ENCODE data around the gene MALRD1. TPM values are rescaled to one million over a fixed set of nuclear protein-coding genes. Genes with fewer than 3 reads are reported as not detected.
A peak's percentile ranks its signal among the peaks of the same experiment; 100 is the strongest.

The MALRD1 gene
- polyA plus RNA-seq, 6 donors from 2014 or later: not detected

DNA sequence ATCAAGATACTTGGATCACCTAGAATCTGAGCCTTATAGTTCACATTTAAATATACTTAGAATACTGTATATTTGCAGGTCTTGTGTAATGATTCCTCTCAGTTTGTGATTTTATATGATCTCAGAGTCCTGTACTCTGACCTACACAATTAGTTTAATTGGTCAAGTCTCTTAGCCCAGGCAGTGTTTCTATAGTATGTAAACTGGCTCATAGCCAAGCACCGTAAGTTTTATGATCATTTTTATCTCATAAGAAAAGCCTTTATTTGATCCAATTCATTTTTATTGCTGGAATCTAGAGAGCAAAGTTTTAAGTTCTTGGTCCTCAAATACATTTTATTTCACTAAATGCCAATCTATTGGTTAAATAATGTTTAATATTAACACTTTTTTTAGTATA lies 242.2 kb downstream of the MALRD1 start:
- DNase-seq: no peak
- H3K36me3 Mint-ChIP-seq: no peaks in the 10 kb centered on the region

DNA sequence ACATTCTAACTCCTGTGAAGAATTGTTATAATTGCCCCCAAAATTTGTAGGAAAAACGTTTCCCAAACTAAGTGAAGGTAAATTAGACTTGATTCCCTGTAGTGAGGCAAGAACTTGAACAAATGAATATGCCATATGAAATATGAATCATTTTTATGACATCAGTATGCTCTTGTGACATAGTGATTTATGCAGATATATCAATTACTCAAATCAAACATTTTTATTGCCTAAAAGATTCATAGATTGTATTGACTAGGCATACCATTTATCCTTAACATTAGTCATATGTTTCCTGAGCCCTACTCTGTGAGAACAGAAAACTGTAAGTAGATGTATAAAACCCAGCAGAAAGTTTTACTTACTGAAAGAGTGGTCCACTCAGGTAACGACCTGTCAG lies 245.6 kb downstream of the MALRD1 start:
- ATAC-seq (ENCODE audit: low read depth in 2 of 2): no peak
- Mint-ChIP-seq H3K9me3 (peaks cover 0 to 4% (median 0%) of the 10 kb centered on the region in 7 donors), H3K4me3 (no peak overlapping the region), H3K27ac (no peak overlapping the region), H3K36me3 (no peaks in the 10 kb centered on the region), H3K27me3 (no peaks in the 10 kb centered on the region), H3K4me1 (no peaks in the 10 kb centered on the region)
- no peak for DNase-seq

More for the DNA sequence above, 242.2 kb downstream of the MALRD1 start:
- Mint-ChIP-seq H3K9me3 (peaks cover 0 to 5% (median 2%) of the 10 kb centered on the region in 7 donors), H3K4me1 (no peaks in the 10 kb centered on the region), H3K4me3 (no peak overlapping the region), H3K27ac (no peak overlapping the region), H3K27me3 (no peaks in the 10 kb centered on the region)
- ATAC-seq (ENCODE audit: low read depth in 2 of 2): no peak

DNA sequence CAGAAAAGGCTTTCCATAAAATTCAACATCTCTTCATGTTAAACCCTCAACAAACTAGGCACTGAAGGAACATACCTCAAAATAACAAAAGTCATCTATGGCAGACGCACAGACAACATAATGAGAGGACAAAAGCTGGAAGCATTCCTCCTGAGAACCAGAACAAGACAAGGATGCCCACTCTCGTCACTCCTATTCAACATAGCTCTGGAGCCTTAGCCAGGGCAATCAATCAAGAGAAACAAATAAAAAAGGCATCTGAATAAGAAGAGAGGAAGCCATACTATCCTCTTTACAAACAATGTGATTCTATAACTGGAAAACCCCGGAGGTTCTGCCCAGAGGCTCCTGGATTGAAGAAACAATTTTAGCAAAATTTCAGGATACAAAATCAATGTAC lies 251.0 kb downstream of the MALRD1 start:
- Mint-ChIP-seq H3K4me1 (no peaks in the 10 kb centered on the region), H3K36me3 (no peaks in the 10 kb centered on the region), H3K27ac (no peak overlapping the region), H3K4me3 (no peak overlapping the region), H3K27me3 (no peaks in the 10 kb centered on the region), H3K9me3 (peaks cover 0 to 4% (median 2%) of the 10 kb centered on the region in 7 donors)
- no peak for ATAC-seq (ENCODE audit: low read depth in 2 of 2)
- DNase-seq: no peak

DNA sequence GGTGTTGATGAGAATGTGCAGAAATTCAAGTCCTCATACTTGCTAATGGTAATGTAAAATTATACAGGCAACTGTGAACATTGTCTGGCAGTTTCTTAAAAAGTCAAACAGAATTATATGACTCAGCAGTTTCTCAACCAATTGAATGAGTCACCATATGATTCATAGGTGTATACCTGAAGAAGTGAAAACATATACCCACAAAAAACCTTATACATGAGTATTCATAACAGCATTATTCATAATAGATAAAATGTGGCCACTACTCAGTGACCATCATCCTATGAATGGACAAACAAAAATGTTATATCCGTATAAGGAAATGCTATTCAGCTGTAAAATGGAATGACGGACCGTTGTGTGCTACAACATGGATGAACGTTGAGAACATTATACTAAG lies 253.5 kb downstream of the MALRD1 start:
- Mint-ChIP-seq H3K36me3 (no peaks in the 10 kb centered on the region), H3K4me1 (no peaks in the 10 kb centered on the region), H3K4me3 (no peak overlapping the region), H3K9me3 (peaks cover 0 to 4% (median 2%) of the 10 kb centered on the region in 7 donors), H3K27me3 (no peaks in the 10 kb centered on the region), H3K27ac (no peak overlapping the region)
- ATAC-seq (ENCODE audit: low read depth in 2 of 2) (no peak), DNase-seq (no peak)

DNA sequence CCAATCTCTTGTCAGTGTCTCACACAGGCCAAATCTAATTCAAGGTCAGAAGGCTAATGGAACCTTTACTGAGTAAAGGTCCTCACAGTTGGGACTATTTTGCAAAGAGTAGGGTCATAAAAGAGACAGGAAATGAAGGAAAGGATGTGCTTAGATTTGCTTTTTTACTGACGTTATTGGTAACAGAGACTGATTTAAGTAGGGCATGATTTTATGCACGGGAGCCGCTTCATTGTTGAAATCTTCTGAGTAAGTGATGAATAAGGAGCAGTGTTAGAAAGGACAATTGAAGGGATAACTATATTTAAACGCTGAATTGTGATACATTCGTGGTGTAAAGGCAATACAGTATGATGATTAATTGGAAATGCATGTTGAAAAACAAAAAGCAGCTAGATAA lies 261.5 kb downstream of the MALRD1 start:
- DNase-seq (no peak), ATAC-seq (ENCODE audit: low read depth in 2 of 2) (no peak)
- Mint-ChIP-seq H3K4me1 (no peaks in the 10 kb centered on the region), H3K27ac (no peak overlapping the region), H3K9me3 (peaks cover 0 to 5% (median 0%) of the 10 kb centered on the region in 7 donors), H3K36me3 (no peaks in the 10 kb centered on the region), H3K27me3 (no peaks in the 10 kb centered on the region), H3K4me3 (no peak overlapping the region)

DNA sequence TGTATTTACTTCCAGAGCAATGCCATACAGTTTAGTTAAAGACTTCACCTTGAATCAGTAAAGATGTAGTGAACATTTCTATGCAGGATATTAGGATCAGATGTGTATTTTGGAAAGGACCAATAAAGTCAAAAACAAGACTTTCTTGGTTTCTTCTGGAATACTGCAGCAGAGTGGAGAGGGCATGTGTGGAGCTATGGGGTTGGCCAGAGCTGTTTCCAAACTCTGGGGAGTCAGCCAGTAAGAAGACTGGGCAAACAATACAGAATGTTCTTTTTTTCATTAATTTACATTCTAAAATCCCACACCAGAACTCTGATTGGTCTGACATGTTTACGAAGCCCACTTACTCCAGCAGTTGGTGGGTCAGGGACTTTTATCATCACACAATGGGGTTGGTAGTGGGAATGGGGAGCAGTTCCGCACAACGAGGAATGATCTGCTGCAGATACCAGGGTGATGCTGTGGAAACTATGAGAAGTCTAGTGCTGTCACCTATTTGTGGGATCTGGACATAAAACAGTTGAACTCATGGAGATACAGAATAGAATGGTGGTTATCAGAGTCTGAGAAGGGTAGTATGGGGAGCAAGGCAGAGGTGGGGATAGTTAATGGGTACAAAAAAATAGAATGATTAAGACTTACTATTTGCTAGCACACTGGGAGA lies 267.7 kb downstream of the MALRD1 start:
- Mint-ChIP-seq H3K4me1 (no peaks in the 10 kb centered on the region), H3K27ac (no peak overlapping the region), H3K9me3 (peaks cover 0 to 4% (median 0%) of the 10 kb centered on the region in 7 donors), H3K27me3 (no peaks in the 10 kb centered on the region), H3K36me3 (no peaks in the 10 kb centered on the region), H3K4me3 (no peak overlapping the region)
- ATAC-seq (ENCODE audit: low read depth in 2 of 2): no peak
- no peak for DNase-seq

DNA sequence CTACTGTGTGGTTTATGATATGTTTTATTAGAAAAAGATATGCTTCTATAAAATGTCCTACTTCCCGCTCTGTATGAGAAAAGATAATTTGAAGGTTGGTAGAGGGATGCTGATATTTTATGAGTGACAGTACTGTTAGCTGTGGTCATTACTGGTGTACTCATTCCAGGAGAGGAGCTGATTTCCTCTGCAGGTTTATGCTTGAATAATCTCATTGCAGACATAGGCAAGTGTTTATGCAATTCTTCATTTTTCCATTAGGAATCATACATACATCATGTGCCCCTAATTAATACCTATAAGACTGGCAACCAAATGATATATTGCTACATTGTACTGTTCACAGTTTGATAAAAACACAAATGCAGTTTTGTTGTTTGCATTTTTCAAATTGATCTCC lies 269.4 kb downstream of the MALRD1 start:
- H3K27me3 Mint-ChIP-seq: no peaks in the 10 kb centered on the region

DNA sequence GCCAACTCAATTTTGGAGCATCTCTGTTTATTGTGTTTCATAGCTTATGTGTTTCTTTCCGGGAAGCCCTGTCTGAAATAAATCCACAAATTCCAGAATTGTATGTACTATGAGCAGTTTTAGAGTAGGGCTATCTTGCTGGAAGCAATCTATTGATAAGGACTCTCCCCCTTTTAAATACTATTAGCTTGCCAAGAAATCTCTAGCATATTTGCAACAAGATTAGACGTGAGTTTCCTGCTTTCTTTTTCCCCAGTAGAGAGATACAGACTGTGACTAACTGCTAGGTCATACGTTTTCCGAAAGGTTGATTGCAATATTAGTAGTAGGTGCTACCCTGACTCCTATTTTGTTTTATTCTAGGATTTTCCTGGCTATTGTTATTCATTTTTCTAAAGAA lies 277.0 kb downstream of the MALRD1 start:
- Mint-ChIP-seq H3K36me3 (no peaks in the 10 kb centered on the region), H3K27ac (no peak overlapping the region), H3K4me3 (no peak overlapping the region), H3K27me3 (no peaks in the 10 kb centered on the region), H3K9me3 (peaks cover 0 to 4% (median 0%) of the 10 kb centered on the region in 7 donors), H3K4me1 (no peaks in the 10 kb centered on the region)
- DNase-seq (no peak), ATAC-seq (ENCODE audit: low read depth in 2 of 2) (no peak)

More for the DNA sequence above, 269.4 kb downstream of the MALRD1 start:
- H3K9me3 Mint-ChIP-seq: peaks cover 0 to 4% (median 0%) of the 10 kb centered on the region in 7 donors
- ATAC-seq (ENCODE audit: low read depth in 2 of 2): no peak
- H3K4me1 Mint-ChIP-seq: no peaks in the 10 kb centered on the region
- no peak overlapping the region for H3K4me3 Mint-ChIP-seq
- no peak for DNase-seq
- no peak overlapping the region for H3K27ac Mint-ChIP-seq
- no peaks in the 10 kb centered on the region for H3K36me3 Mint-ChIP-seq

DNA sequence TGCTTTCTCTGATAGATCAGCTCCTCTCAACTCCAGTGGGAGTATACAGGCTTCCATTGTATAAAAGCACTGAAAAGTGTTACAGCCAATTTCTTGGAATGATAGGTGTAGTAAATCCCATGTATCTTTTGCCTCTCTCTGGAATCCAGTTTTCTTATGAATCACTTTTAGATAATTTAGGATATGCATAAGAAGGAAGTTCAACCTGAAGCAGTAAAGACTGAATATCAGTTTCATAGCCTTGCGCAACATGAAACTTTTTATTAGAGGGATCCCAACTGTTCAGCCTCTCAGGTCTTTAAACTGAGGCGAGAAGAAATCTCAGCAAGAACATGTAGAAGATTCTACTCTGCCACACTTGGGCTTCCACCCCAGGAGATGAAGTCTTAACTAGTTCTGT lies 280.0 kb downstream of the MALRD1 start:
- no peak for DNase-seq
- Mint-ChIP-seq H3K4me1 (no peaks in the 10 kb centered on the region), H3K4me3 (no peak overlapping the region), H3K27me3 (no peaks in the 10 kb centered on the region), H3K27ac (no peak overlapping the region), H3K9me3 (peaks cover 0 to 7% (median 3%) of the 10 kb centered on the region in 7 donors), H3K36me3 (no peaks in the 10 kb centered on the region)
- no peak for ATAC-seq (ENCODE audit: low read depth in 2 of 2)

DNA sequence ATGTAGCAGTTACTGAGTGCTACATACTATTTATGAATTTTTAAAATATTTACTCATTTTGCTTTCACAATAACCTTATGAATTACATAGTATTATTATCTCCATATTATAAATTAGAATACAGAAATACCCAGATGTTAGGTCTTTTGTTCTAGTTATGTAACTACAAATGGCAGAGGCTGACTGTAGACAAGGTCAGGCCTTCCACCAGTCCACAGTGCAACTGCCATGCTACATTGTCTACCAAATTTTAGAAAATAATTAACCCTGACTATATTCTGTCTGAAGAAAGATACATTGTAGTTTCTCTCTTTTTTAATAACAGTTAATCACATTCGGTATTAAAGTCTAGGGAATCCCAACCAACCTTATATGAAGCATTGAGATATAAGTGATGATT lies 280.9 kb downstream of the MALRD1 start:
- ATAC-seq (ENCODE audit: low read depth in 2 of 2) (no peak), DNase-seq (no peak)
- peaks cover 0 to 8% (median 3%) of the 10 kb centered on the region in 7 donors for H3K9me3 Mint-ChIP-seq
- H3K4me3 Mint-ChIP-seq: no peak overlapping the region
- no peaks in the 10 kb centered on the region for H3K27me3 Mint-ChIP-seq
- H3K27ac Mint-ChIP-seq: no peak overlapping the region
- no peaks in the 10 kb centered on the region for H3K4me1 Mint-ChIP-seq
- H3K36me3 Mint-ChIP-seq: no peaks in the 10 kb centered on the region

DNA sequence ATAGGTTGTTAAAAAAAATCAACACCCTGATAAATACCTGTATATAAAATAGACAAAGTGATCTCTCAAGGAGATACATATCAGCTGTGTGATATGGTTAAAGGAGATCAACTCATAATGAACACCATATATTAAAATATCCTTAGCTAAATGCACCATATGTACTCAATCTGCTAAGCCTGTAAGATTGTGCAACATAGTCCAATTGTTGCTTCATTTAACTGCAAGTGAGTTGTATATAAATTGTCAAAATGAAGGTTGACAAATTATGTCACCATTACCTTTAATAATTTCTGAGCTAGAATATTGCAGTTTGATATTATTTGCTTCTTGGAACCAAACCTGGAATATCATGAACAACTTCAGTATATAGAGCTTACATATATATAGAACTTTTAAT lies 283.7 kb downstream of the MALRD1 start:
- DNase-seq (no peak), ATAC-seq (ENCODE audit: low read depth in 2 of 2) (no peak)
- Mint-ChIP-seq H3K27me3 (no peaks in the 10 kb centered on the region), H3K4me3 (no peak overlapping the region), H3K9me3 (peaks cover 0 to 8% (median 4%) of the 10 kb centered on the region in 7 donors), H3K36me3 (no peaks in the 10 kb centered on the region), H3K4me1 (no peaks in the 10 kb centered on the region), H3K27ac (no peak overlapping the region)

DNA sequence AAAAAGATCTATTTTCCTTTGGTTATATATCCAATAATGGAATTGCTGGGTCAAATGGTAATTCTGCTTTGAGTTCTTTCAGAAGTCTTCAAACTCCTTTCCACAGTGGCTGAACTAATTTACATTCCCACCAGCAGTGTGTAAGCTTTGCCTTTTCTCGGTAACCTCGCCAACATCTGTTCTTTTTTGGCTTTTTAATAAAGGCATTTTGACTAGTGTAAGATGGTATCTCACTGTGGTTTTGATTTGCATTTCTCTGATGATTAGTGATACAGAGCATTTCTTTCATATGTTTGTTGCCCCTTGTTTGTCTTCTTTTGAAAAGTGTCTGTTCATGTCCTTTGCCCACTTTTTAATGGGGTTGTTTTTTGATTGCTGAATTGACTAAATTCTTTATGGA lies 285.0 kb downstream of the MALRD1 start:
- no peaks in the 10 kb centered on the region for H3K4me1 Mint-ChIP-seq
- H3K27ac Mint-ChIP-seq: no peak overlapping the region
- ATAC-seq (ENCODE audit: low read depth in 2 of 2): no peak
- no peak overlapping the region for H3K4me3 Mint-ChIP-seq
- no peaks in the 10 kb centered on the region for H3K27me3 Mint-ChIP-seq
- no peak for DNase-seq
- H3K9me3 Mint-ChIP-seq: peaks cover 0 to 8% (median 4%) of the 10 kb centered on the region in 7 donors
- no peaks in the 10 kb centered on the region for H3K36me3 Mint-ChIP-seq

DNA sequence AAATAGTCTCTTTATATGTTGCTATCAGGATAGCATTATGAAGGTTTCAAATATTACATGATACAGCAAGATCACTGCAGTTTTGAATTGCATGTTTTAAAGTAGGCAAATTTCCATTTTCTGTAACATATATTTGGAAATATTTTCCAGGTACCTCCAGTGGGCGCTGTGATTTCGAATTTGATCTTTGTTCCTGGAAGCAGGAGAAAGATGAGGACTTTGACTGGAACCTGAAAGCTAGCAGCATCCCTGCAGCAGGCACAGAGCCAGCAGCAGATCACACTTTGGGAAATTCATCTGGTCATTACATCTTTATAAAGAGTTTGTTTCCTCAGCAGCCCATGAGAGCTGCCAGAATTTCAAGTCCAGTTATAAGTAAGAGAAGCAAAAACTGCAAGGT lies 299.0 kb downstream of the MALRD1 start:
- no peaks in the 10 kb centered on the region for H3K36me3 Mint-ChIP-seq
- H3K27ac Mint-ChIP-seq: no peak overlapping the region
- H3K9me3 Mint-ChIP-seq: peaks cover 0 to 4% (median 0%) of the 10 kb centered on the region in 7 donors
- H3K4me3 Mint-ChIP-seq: no peak overlapping the region
- no peak for ATAC-seq (ENCODE audit: low read depth in 2 of 2)
- H3K4me1 Mint-ChIP-seq: no peaks in the 10 kb centered on the region
- no peaks in the 10 kb centered on the region for H3K27me3 Mint-ChIP-seq
- no peak for DNase-seq

DNA sequence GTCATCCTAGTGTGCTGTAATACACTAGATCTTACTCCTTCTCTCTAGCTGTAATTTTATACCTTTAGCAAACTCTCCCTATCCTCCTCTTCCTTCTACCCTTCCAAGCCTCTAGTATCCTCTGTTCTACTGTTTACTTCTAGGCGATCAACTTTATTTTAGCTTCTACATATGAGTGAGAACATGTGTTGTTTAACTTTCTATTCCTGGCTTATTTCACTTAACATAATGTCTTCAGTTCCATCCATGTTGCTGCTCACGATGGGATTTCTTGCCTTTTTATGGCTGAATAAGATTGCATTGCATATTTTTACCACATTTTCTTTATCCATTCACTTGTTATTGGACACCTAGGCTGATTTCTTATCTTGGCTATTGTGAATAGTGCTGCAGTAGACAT lies 318.6 kb downstream of the MALRD1 start:
- no peaks in the 10 kb centered on the region for H3K36me3 Mint-ChIP-seq
- H3K9me3 Mint-ChIP-seq: peaks cover 0 to 2% (median 0%) of the 10 kb centered on the region in 7 donors

DNA sequence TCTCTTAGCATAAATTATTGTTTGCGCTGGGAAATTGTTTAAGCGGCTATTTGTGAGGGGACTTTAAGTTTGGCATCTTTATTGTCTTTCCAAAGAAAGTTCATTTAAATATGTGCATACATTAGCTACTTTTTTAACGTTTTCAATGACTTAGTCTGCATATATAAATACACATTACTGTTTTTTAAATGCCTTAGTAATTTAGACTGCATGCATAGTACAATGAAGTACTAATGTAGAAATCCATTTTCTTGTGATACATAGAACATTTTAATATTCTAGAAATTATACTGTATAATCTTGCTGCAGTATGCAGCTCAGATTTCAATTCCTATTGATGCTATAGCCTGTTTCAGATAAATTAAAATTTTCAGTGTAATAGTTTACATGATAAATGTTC lies 325.4 kb downstream of the MALRD1 start:
- peaks cover 0 to 2% (median 0%) of the 10 kb centered on the region in 7 donors for H3K9me3 Mint-ChIP-seq
- no peak overlapping the region for H3K27ac Mint-ChIP-seq
- no peaks in the 10 kb centered on the region for H3K36me3 Mint-ChIP-seq
- DNase-seq (no peak), ATAC-seq (ENCODE audit: low read depth in 2 of 2) (no peak)
- H3K4me3 Mint-ChIP-seq: no peak overlapping the region
- no peaks in the 10 kb centered on the region for H3K4me1 Mint-ChIP-seq
- H3K27me3 Mint-ChIP-seq: no peaks in the 10 kb centered on the region

More for the DNA sequence above, 318.6 kb downstream of the MALRD1 start:
- Mint-ChIP-seq H3K4me3 (no peak overlapping the region), H3K27me3 (no peaks in the 10 kb centered on the region), H3K27ac (peak overlapping the region in 1 of 6 donors; percentile 34), H3K4me1 (no peaks in the 10 kb centered on the region)
- no peak for ATAC-seq (ENCODE audit: low read depth in 2 of 2)
- no peak for DNase-seq

All from naive B cell (primary cell).